ENCODE measurements around the gene TMC4.
"Not testable (repeated sequence)": the region's sequence is repeated elsewhere in the genome, so short reads cannot be mapped to it uniquely, and the experiment has no call there.

Gene TMC4

DNA sequence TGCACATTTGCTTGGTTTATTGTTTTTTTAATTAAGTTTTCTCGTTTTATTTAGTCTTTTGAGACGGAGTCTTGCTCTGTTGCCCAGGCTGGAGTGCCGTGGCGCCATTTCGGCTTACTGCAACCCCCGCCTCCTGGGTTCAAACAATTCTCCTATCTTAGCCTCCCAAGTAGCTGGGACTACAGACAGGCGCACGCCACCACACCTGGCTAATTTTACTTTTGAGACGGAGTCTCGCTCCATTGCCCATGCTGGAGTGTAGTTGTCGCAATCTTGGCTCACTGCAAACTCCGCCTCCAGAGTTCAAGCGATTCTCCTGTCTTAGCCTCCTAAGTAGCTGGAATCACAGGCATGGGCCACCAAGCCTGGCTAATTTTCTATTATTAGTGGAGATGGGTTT, 29.0 kb upstream of the TMC4 start:
- DNase-seq = no peak

DNA sequence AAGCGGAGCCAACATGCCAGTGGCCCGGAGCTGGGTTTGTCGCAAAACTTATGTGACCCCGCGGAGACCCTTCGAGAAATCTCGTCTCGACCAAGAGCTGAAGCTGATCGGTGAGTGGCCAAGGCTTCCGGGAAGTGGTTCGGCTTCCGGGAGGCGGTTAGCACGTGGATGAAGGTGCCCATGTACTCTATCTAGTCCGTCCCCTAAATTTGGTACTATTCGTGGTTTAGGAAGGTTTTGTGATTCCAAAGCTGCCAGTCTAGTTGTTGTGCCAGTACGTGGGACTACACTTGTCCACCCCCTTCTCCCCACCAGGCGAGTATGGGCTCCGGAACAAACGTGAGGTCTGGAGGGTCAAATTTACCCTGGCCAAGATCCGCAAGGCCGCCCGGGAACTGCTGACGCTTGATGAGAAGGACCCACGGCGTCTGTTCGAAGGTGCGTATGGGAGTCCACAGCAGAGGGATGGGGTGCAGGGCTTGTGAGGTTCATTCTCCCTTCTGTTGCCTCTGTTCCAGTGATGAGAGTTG, 28.3 kb upstream of the TMC4 start:
- DNase-seq = no peak

DNA sequence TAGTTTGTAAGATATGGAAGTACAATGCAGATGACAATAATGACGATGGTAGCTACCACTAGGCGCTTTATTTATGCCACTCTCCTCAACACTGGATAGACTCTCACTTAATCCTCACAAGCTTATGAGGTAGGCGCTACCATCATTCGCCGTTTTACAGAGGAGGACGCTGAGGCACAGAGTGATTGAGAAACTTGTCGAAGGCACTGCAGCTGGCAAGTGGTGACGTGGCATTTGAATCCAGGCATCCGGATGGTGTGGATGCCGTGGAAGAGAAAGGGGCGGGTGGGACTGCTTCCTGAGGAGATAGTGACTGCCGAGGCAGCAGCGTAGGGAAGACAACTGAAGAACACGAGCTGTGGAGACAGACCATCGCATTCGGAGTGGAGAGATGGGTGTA, 26.4 kb upstream of the TMC4 start:
- DNase-seq = no peak

DNA sequence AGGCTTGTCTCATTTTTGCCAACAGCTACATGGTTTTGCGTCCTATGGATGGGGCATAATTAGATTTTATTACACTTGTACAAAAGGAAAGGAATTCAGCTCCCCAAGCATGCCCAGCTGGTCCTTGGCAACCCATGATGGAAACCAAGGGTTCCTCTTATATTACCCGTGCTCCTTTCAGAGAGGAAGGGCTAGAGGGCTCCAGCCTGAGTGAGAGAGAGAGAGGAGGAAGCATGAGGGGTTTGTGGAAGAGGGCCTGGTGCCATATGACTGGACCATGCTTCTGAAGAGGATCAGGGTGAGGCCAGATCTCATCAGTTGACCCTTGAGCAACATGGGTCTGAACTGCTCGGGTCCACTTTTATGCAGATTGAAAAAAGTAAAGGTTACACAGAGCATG, 24.2 kb upstream of the TMC4 start:
- DNase-seq = no peak

DNA sequence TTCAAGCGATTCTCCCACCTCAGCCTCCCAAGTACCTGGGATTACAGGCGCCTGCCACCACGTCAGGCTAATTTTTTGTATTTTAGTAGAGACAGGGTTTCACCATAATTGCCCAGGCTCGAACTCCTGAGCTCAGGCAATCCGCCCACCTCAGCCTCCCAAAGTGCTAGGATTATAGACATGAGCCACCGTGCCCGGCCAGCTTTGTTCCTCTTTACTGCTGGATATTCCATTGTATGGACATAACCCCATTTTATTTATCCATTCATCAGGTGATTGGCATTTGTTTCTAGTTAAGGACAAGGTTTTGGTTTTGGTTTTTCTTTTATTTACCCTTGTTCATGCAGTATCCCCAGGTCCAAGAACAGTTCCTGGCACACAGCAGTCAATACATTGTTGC, 23.6 kb upstream of the TMC4 start:
- DNase-seq = no peak

DNA sequence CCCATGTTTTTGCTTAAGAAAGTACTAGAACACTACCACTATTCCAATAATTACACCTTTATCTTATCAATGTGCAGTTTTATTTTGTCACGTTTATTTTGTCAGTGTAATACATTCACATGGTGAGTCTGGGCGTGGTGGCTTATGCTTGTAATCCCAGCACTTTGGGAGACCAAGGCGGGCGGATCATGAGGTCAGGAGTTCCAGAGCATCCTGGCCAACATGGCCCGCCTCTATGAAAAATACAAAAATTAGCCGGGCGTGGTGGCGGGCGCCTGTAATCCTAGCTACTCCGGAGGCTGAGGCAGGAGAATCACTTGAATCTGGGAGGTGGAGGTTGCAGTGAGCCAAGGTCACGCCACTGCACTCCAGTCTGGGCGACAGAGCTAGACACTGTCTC, 21.5 kb upstream of the TMC4 start:
- not testable (repeated sequence) for DNase-seq

DNA sequence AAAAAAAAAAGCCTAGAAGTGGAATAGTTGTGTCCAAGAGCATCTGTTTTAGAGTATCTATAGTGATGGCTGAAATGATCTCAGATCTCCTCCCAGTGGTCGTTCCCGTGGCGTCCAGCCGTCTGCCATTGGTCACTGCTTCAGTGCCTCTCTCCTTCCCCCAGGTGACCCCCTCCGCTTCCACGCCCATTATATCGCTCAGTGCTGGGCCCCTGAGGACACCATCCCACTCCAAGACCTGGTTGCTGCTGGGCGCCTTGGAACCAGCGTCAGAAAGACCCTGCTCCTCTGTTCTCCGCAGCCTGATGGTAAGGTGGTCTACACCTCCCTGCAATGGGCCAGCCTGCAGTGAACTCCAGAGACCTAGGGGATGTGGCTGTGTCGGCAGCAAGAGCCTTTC, 20.1 kb upstream of the TMC4 start:
- DNase-seq = no peak

DNA sequence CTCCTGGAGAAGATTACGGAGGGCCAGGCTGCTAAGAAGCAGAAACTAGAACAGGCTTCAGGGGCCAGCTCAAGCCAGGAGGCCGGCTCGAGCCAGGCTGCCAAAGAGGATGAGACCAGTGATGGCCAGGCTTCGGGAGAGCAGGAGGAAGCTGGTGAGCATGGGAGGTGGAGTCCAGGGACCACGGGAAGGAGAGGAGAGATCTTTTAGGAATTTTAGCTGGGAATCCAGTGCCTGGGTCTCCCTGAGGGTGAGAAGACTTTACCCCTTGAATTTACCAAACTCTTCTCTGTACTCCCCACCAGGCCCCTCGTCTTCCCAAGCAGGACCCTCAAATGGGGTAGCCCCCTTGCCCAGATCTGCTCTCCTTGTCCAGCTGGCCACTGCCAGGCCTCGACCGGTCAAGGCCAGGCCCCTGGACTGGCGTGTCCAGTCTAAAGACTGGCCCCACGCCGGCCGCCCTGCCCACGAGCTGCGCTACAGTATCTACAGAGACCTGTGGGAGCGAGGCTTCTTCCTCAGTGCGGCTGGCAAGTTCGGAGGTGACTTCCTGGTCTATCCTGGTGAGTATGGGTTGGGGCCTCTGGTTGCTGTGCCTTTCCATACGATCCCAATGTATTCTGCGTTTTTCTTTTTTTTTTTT, 19.0 kb upstream of the TMC4 start:
- no peak for DNase-seq

DNA sequence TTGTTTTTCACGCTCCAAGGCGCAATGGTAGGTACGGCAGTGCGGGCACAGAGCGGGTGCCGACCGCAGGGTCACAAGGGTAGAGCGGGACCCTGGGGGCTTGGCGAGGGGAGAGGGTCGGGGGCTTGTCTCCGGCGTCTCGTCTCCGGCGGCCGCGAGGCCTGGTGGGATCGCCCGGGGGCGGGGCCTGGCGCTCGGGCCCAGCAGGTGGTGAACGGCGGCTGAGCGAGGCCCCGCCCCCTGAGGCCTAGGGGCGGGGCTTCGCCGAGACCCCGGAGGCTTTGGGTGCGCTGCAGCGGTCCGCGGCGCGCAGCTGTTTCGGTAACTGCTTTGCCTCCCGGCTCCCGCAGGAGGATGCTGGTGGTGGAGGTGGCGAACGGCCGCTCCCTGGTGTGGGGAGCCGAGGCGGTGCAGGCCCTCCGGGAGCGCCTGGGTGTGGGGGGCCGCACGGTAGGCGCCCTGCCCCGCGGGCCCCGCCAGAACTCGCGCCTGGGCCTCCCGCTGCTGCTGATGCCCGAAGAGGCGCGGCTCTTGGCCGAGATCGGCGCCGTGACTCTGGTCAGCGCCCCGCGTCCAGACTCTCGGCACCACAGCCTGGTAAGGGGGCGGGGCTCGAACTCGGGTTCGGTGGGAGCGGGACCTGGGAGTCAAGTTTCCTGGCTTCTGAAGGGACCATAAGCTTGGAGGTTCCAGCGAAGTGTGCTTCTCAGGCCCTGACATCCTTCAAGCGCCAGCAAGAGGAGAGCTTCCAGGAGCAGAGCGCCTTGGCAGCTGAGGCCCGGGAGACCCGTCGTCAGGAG, 18.3 kb upstream of the TMC4 start, which contains the start of gene TSEN34:
Gene TSEN34, plus strand, starts transcription at position 298 of the 800 bp plus-strand sequence. Its CDS starts 57 bp downstream, at position 355.
- peak; percentile 90 for DNase-seq

DNA sequence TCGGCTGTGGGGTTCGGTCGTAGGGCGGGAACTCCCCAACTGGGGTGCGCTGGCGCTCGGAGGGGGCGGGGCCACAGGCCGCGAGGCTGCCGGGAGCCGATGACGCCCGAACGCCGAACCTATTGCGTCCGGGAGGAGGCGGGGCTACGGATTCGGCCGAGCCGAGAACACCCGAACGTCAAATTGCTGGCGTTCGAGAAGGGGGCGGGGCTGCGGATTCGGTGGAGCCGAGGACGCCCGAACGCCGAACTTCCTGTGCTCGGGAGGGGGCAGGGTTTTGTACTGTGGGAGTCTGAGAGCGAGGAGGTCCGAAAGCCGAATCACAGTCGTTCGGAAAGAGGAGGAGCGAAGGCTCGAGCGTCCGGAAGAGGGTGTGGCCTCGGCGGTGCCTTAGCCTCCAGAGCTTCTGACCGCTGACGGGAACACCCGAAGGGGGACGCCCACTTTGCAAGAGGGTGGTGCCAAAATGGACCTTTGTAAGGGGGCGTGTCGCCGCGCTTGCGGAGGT, 17.6 kb upstream of the TMC4 start:
- DNase-seq = peak; percentile 100

DNA sequence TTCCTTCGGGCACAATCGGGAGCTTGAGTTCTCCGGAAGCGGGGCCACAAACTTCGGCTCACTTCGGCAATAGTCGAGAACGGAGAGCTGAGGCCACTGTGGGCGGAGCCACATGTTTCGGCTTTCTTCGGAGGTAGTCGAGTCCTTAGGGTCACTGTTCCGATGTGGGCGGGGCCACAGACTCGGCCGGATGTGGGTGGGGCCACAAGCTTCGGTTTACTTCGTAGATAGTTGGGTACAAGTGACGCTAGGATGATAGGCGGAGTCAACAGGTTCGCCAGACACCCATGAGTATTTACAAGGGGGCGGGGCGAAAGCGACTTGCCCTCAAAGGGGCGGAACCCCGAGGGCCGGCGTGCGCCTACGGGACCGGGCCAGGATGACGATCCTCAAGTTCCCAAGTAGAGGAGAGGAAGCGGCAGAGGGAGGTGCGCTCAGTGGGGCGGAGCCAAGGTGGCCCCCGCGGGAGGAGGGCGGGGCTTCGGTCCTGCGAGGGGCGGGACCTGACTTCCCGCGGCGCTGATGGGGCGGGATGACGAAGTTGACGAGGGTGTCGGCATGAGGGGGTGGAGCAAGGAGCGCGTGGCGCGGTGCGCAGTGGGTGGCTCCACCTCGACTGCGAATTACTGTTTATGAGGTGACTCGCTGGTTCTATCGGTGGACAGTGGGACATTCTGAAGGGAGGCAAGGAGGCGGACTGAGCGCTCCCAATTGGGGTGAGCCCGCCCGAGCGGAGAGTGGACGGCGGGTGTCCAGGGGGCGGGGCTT, 17.0 kb upstream of the TMC4 start:
- DNase-seq = peak; percentile 100

DNA sequence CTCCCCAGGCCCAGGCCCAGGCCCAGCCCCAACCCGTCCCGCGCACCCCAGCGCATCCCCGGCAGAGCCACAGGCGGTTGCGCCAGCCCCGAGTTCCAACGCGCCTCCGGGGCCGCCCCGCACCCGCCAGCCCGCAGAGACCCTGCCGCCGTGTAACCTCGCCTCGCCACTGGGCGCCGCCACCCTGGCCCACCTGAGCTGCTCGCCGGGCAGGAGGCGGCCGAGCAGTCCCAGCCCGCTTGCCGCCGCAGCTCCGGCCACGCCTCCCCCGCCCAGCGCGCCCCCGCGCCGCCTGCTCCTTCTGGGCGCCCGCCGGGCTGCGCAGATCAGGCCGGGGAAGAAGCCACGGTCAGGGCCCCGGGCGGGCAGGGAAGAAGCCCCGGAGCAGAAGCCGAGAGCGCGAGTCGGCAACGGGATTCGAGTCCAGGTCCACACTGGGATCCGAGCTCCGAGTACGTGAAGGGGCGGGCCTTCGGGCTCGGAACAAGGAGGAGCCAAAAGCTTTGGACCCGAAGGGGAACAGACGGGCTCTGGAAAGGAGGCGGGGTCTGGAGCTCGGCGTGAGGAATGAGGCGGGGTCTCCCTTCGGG, 16.3 kb upstream of the TMC4 start, which contains the start of gene MBOAT7:
Gene MBOAT7, minus strand, starts transcription at position 436 of the 590 bp plus-strand sequence. CDS start 1,072 bp downstream, outside the sequence.
- DNase-seq = no peak

DNA sequence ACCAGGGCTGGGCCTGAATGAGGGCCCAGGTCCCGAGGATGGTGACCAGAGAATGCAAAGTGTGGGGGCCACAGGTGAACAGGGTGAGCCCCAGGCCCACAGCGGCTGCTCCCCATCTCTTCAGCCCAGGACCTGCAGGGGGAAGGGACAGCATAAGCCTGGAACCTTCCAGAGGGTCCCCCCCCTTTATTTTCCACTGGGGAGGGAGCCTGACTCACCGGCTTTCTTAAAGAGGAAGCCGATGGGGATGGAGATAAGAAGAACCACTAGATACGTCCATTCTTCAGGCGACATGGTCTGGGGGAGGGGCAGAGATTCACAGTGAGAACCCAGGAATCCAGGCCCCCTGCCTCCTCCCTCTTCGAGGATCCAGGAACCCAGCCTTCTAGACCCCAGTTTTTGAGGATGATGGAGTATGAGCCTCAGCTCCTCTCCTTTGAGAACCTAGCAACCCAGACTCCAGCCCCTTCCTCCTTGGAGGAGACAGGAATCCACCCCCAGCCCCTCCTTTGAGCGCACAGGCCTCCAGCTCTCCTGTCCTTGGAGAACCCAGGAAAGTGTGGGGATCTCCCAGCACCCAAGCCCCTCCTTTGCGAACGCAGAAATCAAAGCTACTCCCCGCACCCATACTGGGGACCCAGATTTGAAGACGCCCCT, 15.4 kb upstream of the TMC4 start:
- DNase-seq = peak; percentile 79

DNA sequence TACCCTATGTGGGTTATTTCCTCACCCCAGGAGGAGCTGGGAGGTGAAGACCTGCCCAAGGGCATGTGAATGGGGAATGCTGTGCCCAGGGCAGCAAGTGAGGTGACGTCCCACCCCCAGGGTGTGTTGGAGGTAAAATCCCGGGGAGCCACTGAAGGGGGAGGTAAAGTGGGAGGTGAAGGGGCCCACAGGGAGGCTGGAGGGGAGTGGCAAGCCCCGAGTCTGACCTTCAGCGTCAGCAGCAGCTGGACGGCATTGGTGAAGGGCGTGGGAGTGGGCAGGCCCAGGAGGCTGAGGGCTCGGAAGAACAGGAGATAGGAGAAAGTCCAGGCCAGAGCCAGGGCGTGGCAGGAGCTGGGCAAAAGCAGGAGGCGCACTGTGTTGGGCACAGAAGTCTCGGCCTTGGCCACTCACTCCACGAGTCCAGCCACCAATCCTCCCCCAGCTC, 14.0 kb upstream of the TMC4 start:
- DNase-seq = no peak

DNA sequence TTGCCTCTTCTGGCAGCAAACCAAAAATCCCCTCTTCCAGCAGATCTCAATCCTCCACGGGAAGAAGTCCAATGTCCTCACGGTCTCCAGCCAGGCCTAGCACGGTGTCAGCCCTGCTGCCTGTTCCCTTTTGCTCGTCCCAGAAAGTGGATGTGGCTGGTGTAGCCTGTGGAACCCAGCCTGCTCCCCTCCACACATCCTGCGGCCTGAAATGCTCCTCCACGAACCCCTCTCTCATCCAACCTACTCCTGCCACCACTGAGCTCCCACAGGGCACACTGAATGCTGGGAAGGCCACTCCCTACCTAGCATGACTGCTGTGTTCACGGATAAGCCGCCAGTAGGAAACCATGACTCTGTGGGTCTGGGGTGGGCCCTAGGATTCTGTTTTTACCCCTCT, 13.4 kb upstream of the TMC4 start:
- DNase-seq = no peak

DNA sequence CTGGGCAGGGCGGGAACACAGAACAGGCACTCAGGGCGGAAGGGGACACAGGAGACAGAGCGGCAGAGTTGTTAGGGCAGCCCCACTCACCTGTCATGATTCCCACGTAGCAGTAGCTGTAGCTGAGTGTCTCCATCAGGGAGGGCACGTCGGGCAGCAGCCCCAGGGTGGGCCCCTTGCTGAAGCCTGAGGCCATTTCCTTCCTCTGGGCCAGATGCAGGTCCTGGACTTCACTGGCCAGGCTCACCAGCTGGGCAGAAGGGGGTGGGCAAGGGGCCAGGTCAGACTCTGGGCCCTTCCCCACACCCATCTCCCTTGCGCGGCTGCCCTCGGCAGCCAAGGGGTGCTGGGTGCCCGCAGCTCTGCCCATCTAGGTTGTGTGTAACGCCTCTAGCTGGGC, 10.5 kb upstream of the TMC4 start:
- DNase-seq = no peak

DNA sequence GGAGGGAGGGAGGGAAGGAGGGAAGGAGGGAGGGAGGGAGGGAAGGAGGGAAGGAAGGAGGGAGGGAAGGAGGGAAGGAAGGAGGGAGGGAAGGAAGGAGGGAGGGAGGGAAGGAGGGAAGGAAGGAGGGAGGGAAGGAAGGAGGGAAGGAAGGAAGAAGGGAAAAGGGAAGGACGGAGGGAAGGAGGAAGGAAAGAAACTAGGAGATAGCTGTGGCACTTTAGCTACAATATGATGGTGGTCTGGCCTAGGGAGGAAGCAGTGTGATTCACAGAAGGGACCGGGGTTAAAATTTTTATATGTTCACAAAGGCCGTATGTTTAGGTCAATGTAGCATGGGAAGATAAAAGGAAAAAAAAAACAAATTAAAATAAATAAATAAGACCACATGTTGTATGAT, 8.9 kb upstream of the TMC4 start:
- DNase-seq = not testable (repeated sequence)

DNA sequence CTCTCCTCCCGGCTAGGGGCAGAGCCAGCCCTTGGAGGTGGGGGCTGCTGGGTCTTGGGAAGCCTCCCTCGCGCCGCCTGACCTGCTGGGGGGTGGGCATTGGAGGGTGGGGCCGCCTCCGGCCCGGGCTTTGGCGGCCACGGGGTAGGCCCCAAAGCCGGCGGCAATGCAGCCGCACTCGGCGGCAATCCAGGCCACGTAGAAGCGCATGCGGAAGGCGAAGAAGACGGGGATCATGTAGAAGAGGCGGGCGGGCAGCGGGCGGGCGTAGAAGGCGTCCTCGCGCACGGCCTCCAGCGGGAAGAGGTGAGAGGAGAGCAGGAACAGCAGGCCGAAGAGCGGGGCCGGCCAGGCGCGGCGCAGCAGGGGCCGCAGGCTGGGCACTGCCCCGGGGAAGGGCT, 7.7 kb upstream of the TMC4 start:
- DNase-seq = no peak

DNA sequence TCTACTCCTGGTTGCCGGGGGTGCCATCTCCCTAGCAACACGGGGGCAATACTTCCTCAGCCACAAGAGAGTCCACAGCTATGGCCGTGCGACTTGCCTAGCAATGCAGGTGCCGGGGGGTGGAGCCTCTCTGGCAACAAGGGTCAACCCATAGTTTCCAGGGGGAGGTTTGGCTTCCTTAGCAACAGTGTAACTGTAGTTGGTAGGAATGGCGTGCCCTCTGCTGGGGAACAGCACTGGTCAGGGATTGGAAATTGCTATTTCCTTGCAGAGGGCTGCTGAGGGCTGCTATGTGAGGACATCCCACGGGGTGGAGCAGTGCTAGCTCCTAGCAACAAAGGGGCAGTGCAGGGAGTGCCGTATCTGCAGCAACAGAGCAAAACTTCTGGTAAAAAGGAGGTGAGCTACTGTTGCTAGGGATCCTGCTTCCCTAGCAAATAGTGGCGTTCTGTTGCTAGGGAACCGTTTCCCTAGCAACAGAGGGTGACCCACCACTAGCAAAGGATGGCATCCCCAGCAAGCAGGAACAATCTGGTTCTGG, 7.0 kb upstream of the TMC4 start:
- DNase-seq = no peak

DNA sequence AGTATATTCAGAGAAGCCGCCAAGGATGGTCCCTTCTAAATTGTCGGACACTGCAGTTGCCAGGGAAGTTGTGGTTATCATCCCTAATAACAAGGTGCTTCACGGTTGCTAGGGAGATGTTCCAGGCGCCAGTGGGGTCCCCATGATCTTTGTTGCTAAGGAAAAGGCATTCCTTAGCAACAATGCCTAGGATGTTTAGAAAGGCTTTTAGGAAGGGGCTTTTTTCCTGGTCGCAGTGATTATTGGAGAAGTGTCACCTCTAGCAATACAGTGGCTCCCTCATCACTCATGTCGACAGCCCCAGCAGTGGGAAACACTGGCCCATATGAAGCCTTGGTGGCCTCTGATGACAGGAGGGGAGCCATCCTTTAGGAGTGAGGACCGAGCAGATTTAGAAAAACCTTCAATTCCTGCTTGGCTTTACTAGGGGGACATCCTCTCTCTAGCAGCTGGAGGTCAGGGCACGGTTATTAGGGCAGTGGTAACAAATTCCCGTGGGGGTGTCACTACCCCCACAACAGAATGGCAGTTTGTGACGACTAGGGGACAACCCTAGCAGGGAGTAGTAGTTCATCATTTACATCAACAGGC, 6.4 kb upstream of the TMC4 start:
- DNase-seq = no peak

DNA sequence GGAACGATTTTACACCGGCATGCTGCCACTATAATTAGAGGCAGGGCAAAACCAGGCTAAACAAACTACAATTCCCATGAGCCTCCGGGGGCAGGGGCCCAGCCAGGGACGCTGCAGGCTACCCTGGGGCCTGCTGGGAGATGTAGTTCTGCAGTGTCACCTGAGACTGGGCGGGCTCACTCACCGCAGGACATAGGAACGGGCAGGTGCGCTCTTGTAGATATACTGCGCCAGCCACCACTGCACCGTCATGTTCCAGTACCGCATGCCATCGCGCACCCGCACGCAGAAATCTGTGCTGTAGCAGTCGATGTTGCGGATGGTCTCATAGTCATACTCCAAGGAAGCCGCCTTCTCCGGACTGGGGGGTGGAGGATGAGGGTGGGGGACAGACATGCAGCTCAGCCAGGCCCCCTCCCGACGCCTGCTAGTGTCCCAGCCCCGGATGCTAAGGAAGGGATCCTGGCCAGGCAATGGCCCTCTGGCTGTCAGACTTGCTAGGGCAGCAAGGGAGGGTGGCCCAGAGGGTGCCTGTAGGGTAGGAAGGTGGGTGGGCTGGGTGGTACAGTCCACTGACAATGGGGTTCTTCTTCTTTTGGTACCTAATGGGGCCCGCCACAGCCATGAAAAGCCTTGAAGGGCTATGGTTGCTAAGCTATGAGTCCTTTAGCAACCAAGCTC, 5.8 kb upstream of the TMC4 start:
- peak; percentile 50 for DNase-seq

All from stimulated activated CD4-positive, alpha-beta T cell treated with anti-CD3 and anti-CD28 coated beads, Interleukin-15, amount 100 ng/mL, for 24 hours (primary cell).